T-helper 1 cell treated with Interleukin-12 subunit alpha and Interleukin-12 subunit beta and Interleukin-4 antibody, amounts not matched to agents 30 μg/mL and 1 μg/mL, for 36 hours (primary cell): ENCODE results near the gene LORICRIN.
A peak's percentile ranks its signal among the peaks of the same experiment; 100 is the strongest.

Source experiments
- H3K27ac Mint-ChIP-seq: one replicate; pipeline ENCODE4 v1.8.0; 2021; ENCODE audit warnings: mild to moderate bottlenecking, mixed read lengths
- H3K27me3 Mint-ChIP-seq: one replicate; pipeline ENCODE4 v1.8.0; 2021; ENCODE audit warnings: low read depth, mixed read lengths
- H3K36me3 Mint-ChIP-seq: one replicate; pipeline ENCODE4 v1.8.0; 2021; ENCODE audit warnings: low read depth, mixed read lengths
- H3K4me1 Mint-ChIP-seq: one replicate; pipeline ENCODE4 v1.8.0; 2021; ENCODE audit warnings: low read depth, mixed read lengths
- H3K4me3 Mint-ChIP-seq: one replicate; pipeline ENCODE4 v1.8.0; 2021; ENCODE audit warnings: mild to moderate bottlenecking, moderate library complexity, mixed read lengths
- H3K9me3 Mint-ChIP-seq: one replicate; pipeline ENCODE4 v1.8.0; 2021; ENCODE audit warnings: mixed read lengths

LORICRIN gene

DNA sequence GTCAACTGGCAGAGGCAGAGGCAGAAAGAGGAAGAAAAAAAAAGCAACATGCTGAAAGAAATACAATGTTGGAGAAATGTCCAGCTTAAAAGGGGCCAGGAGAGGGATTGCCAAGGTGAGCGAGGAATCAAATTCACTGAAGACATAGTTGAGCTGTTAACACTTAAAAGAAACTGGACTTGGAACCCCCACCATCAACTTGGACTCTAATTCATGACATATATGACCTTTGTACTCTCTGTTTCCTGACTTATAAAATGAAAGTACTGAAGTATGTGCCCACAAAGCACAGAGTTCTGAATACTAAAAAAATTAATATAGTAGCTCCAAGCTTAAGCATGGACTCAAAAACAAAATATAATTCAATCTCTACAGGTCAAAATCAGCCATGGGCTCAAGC, 26.0 kb upstream of the LORICRIN start:
- H3K4me1 Mint-ChIP-seq = no peaks in the 10 kb centered on the region
- no peak overlapping the region for H3K4me3 Mint-ChIP-seq
- H3K9me3 Mint-ChIP-seq = no peaks in the 10 kb centered on the region
- no peaks in the 10 kb centered on the region for H3K36me3 Mint-ChIP-seq
- H3K27ac Mint-ChIP-seq = no peak overlapping the region
- H3K27me3 Mint-ChIP-seq = peaks cover 12% of the 10 kb centered on the region

DNA sequence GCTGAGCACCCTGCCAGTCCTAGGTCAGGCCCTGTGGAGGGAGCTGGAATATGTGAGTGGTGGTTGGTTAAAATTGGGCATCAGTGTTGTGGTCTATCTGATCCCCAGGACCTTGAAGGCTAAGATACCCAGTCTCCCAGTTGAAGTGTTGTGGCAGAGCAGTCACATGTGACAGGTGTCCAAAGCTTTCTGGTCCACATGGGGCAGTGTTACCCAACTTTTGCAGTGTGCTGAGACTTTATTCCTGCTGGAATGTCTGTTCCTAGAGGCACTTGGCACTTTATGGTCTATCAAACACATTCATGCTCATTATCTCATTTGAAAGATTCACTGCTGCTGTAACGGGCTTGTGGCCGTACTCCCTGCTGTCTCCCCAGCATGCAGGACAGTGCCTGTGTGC, 21.0 kb upstream of the LORICRIN start:
- no peaks in the 10 kb centered on the region for H3K36me3 Mint-ChIP-seq
- H3K27ac Mint-ChIP-seq = no peak overlapping the region
- H3K4me1 Mint-ChIP-seq = no peaks in the 10 kb centered on the region
- H3K4me3 Mint-ChIP-seq = no peak overlapping the region
- no peaks in the 10 kb centered on the region for H3K9me3 Mint-ChIP-seq
- H3K27me3 Mint-ChIP-seq = peaks cover 5% of the 10 kb centered on the region

DNA sequence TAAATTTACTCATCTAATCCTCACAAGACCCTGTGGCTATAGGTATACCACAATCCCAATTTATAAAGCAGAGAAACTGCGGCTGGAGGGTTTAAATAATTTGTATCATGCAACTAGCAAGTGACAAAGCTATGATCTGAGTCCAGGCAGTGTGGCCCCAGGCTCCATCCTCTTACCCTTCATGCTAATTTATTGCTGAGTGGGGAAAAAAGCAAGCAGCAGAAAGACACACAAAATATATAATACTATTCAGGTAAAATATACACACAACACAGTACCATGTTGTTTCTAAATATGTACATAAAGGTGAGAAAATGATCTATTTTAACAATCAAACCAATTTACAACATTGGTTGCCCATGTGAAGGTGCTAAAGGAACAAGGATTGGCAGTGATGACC, 17.3 kb upstream of the LORICRIN start:
- Mint-ChIP-seq H3K9me3 (peaks cover 8% of the 10 kb centered on the region), H3K36me3 (no peaks in the 10 kb centered on the region), H3K4me1 (no peaks in the 10 kb centered on the region), H3K27me3 (no peaks in the 10 kb centered on the region), H3K4me3 (no peak overlapping the region), H3K27ac (no peak overlapping the region)

DNA sequence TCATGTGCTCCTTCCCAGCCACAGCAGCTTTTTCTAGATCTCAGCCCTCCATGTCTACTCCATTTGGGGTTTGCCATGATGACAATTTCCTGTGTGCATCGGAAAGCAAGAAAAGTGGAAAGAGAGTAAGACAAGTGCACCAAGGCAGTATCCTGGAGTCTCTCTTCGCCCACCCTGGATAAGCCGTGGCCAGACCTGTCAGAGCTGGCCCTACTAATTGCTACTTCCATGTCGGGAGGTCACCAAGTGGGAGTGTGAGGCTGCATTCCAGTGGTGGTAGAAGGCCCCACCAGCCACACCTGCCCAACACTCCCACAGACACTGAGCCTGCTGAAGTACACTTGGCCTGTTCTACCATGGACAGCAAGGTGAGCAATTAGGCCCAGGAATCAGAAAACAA, 14.0 kb upstream of the LORICRIN start:
- Mint-ChIP-seq H3K36me3 (no peaks in the 10 kb centered on the region), H3K9me3 (peaks cover 8% of the 10 kb centered on the region), H3K4me1 (no peaks in the 10 kb centered on the region), H3K27ac (no peak overlapping the region), H3K4me3 (no peak overlapping the region), H3K27me3 (peaks cover 14% of the 10 kb centered on the region)

GRCh38 chr1:153246018-153246417, 13.5 kb upstream of the LORICRIN start:
- Mint-ChIP-seq H3K4me3 (no peak overlapping the region), H3K9me3 (peaks cover 8% of the 10 kb centered on the region), H3K27ac (no peak overlapping the region), H3K27me3 (peaks cover 14% of the 10 kb centered on the region), H3K4me1 (no peaks in the 10 kb centered on the region), H3K36me3 (no peaks in the 10 kb centered on the region)

GRCh38 chr1:153246825-153247224, 12.7 kb upstream of the LORICRIN start:
- no peak overlapping the region for H3K4me3 Mint-ChIP-seq
- peaks cover 14% of the 10 kb centered on the region for H3K27me3 Mint-ChIP-seq
- no peak overlapping the region for H3K27ac Mint-ChIP-seq

GRCh38 chr1:153248176-153248879, 11.2 kb upstream of the LORICRIN start:
- Mint-ChIP-seq H3K9me3 (peaks cover 8% of the 10 kb centered on the region), H3K4me1 (no peaks in the 10 kb centered on the region), H3K36me3 (no peaks in the 10 kb centered on the region), H3K27me3 (peaks cover 14% of the 10 kb centered on the region), H3K4me3 (no peak overlapping the region), H3K27ac (no peak overlapping the region)

More at GRCh38 chr1:153246825-153247224, 12.7 kb upstream of the LORICRIN start:
- no peaks in the 10 kb centered on the region for H3K4me1 Mint-ChIP-seq
- no peaks in the 10 kb centered on the region for H3K36me3 Mint-ChIP-seq
- H3K9me3 Mint-ChIP-seq = peaks cover 8% of the 10 kb centered on the region

GRCh38 chr1:153250166-153250565, 9.3 kb upstream of the LORICRIN start:
- no peak overlapping the region for H3K4me3 Mint-ChIP-seq
- no peaks in the 10 kb centered on the region for H3K36me3 Mint-ChIP-seq
- H3K27me3 Mint-ChIP-seq = peaks cover 14% of the 10 kb centered on the region
- no peak overlapping the region for H3K27ac Mint-ChIP-seq
- H3K4me1 Mint-ChIP-seq = peaks cover 4% of the 10 kb centered on the region
- no peaks in the 10 kb centered on the region for H3K9me3 Mint-ChIP-seq

GRCh38 chr1:153251087-153251486, 8.4 kb upstream of the LORICRIN start:
- no peak overlapping the region for H3K27ac Mint-ChIP-seq
- no peak overlapping the region for H3K4me3 Mint-ChIP-seq
- H3K9me3 Mint-ChIP-seq = no peaks in the 10 kb centered on the region
- H3K36me3 Mint-ChIP-seq = no peaks in the 10 kb centered on the region
- peaks cover 4% of the 10 kb centered on the region for H3K4me1 Mint-ChIP-seq
- H3K27me3 Mint-ChIP-seq = peaks cover 14% of the 10 kb centered on the region

DNA sequence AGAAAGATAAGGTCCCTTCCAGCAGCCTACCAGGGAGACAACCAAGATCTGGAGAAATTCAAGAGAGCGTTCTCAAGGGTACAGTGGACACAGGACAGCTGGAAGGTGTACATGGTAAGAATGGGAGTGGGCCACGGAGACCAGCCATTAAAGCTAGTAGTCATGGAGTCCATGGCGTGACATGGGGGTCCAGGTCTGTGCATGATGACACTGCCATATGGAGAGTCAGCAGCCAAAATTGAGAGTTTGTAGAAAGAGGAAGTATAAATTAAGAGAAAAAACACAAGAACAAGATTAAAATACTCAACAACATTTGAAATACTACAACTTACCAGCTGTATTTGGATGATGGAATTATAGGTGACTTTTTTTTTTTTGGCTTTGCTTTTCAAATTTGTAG, 7.9 kb upstream of the LORICRIN start:
- peaks cover 4% of the 10 kb centered on the region for H3K4me1 Mint-ChIP-seq
- no peaks in the 10 kb centered on the region for H3K9me3 Mint-ChIP-seq
- H3K27ac Mint-ChIP-seq = no peak overlapping the region
- H3K27me3 Mint-ChIP-seq = peaks cover 14% of the 10 kb centered on the region
- H3K4me3 Mint-ChIP-seq = no peak overlapping the region
- no peaks in the 10 kb centered on the region for H3K36me3 Mint-ChIP-seq

DNA sequence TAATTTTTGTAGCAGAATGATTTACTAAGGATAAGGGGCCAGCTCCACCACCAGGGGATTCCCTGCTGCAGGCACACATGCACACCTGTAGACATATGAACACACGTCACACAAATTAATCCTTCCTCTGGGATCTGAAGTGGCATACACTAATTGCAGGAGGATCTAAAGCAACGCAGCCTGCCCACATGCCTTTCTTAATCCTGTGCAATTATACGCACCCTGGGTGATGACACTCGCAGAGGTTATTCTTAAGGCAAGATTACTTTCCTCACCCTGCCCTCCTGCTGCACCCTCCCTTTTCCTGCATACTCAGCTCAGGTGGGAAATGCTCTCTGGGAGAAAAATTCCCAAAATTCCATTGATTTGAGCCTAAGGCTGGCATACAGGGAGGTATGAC, 7.5 kb upstream of the LORICRIN start:
- H3K36me3 Mint-ChIP-seq = no peaks in the 10 kb centered on the region
- H3K27me3 Mint-ChIP-seq = peaks cover 14% of the 10 kb centered on the region
- H3K9me3 Mint-ChIP-seq = no peaks in the 10 kb centered on the region
- peaks cover 4% of the 10 kb centered on the region for H3K4me1 Mint-ChIP-seq
- no peak overlapping the region for H3K4me3 Mint-ChIP-seq
- H3K27ac Mint-ChIP-seq = no peak overlapping the region

GRCh38 chr1:153253076-153253475, 6.4 kb upstream of the LORICRIN start:
- H3K27me3 Mint-ChIP-seq = peaks cover 9% of the 10 kb centered on the region
- no peak overlapping the region for H3K27ac Mint-ChIP-seq
- peaks cover 4% of the 10 kb centered on the region for H3K4me1 Mint-ChIP-seq
- H3K9me3 Mint-ChIP-seq = no peaks in the 10 kb centered on the region
- H3K4me3 Mint-ChIP-seq = no peak overlapping the region
- H3K36me3 Mint-ChIP-seq = no peaks in the 10 kb centered on the region

DNA sequence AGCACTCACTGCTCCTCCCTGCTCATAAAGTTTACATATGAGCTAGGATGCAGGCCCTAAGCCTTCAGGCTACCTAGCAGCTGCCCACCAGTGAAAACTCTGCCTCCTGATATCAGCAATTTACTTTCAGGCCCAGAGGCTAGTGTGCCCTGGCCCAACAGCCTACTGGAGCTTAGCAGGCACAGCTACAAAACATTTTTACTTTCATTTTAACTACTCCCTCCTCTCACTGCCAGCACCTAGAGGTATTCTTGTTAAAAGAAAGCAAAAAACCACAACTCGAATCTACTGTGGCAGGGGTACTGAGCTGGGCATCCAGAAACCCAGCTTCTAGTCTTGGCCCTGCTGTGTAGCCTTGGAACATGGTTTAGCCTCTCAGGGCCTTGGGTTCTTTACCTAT, 5.8 kb upstream of the LORICRIN start:
- Mint-ChIP-seq H3K27ac (no peak overlapping the region), H3K27me3 (peaks cover 9% of the 10 kb centered on the region), H3K9me3 (no peaks in the 10 kb centered on the region), H3K4me3 (no peak overlapping the region), H3K4me1 (peaks cover 4% of the 10 kb centered on the region), H3K36me3 (no peaks in the 10 kb centered on the region)

DNA sequence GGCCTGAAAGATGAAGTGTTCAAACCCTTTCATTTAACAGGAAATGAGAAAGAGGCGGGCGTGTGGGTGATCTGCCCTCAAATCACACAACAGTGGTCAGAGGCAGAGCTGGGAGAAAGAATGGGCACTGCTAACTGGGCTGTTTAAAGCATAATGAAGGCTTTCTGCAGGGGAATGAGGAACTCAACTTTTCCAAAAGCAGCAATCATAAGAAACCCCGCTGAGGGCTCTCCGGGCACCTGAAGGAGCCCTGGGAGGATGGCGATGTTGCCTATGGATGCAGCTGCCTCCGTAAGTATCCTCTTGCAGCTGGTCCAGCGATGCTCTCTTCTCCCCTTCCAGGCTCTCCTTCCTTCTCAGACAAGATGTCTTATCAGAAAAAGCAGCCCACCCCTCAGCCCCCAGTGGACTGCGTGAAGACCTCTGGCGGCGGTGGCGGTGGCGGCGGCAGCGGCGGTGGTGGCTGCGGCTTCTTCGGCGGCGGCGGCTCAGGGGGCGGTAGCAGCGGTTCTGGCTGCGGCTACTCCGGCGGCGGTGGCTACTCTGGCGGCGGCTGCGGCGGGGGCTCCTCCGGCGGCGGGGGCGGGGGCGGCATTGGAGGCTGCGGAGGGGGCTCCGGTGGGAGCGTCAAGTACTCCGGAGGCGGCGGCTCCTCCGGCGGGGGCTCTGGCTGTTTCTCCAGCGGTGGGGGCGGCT, 1.2 kb downstream of the LORICRIN start:
- Mint-ChIP-seq H3K36me3 (peaks cover 3% of the 10 kb centered on the region), H3K9me3 (no peaks in the 10 kb centered on the region), H3K4me1 (peaks cover 24% of the 10 kb centered on the region), H3K27me3 (peaks cover 63% of the 10 kb centered on the region), H3K27ac (peak overlapping the region; percentile 5), H3K4me3 (peak overlapping the region; percentile 49)

DNA sequence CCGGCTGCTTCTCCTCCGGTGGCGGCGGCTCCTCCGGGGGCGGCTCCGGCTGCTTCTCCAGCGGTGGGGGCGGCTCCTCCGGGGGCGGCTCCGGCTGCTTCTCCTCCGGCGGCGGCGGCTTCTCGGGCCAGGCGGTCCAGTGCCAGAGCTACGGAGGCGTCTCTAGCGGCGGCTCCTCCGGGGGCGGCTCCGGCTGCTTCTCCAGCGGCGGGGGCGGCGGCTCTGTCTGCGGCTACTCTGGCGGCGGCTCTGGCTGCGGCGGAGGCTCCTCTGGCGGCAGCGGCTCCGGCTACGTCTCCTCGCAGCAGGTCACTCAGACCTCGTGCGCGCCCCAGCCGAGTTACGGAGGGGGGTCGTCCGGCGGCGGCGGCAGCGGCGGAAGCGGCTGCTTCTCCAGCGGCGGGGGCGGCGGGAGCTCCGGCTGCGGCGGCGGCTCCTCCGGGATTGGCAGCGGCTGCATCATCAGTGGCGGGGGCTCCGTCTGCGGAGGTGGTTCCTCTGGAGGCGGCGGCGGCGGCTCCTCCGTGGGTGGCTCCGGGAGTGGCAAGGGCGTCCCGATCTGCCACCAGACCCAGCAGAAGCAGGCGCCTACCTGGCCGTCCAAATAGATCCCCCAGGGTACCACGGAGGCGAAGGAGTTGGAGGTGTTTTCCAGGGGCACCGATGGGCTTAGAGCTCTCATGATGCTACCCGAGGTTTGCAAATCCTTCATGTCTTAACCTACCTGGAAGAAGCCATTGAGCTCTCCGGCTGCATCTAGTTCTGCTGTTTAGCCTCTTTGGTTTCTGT, 2.0 kb downstream of the LORICRIN start:
- H3K27me3 Mint-ChIP-seq = peaks cover 69% of the 10 kb centered on the region
- peaks cover 3% of the 10 kb centered on the region for H3K36me3 Mint-ChIP-seq
- H3K4me3 Mint-ChIP-seq = peak overlapping the region; percentile 25
- no peaks in the 10 kb centered on the region for H3K9me3 Mint-ChIP-seq
- peaks cover 24% of the 10 kb centered on the region for H3K4me1 Mint-ChIP-seq
- no peak overlapping the region for H3K27ac Mint-ChIP-seq
